Fibroblast of lung (primary cell): ENCODE data around the gene TPGS1. TPM values are rescaled to one million over a fixed set of nuclear protein-coding genes. Genes with fewer than 3 reads are reported as not detected.

Source experiments
- DNase-seq, 2 donors: peaks; one replicate each; pipeline versions ENCODE4 v3.0.0 to v3.0.0-alpha.2; 2010; ENCODE audit warnings: low read depth in 2 of 2
- H2AFZ ChIP-seq: 2 replicates; pipeline ENCODE4 v1.5.1; 2012; ENCODE audit warnings: low read length, control low read depth, inconsistent platforms
- H3K27ac ChIP-seq: 2 replicates; pipeline ENCODE4 v1.5.1; 2011; ENCODE audit warnings: low read length, control low read depth; ENCODE audit not compliant: insufficient read depth
- H3K27me3 ChIP-seq: 2 replicates; pipeline ENCODE4 v1.5.1; 2011; ENCODE audit warnings: mild to moderate bottlenecking, low read length; ENCODE audit not compliant: control insufficient read depth, insufficient read depth
- H3K36me3 ChIP-seq: 2 replicates; pipeline ENCODE4 v1.5.1; 2011; ENCODE audit warnings: low read length; ENCODE audit not compliant: control insufficient read depth, insufficient read depth
- H3K4me1 ChIP-seq: 2 replicates; pipeline ENCODE4 v1.5.1; 2011; ENCODE audit warnings: low read length; ENCODE audit not compliant: control insufficient read depth, insufficient read depth; ENCODE audit errors: extremely low read depth
- H3K4me2 ChIP-seq: 2 replicates; pipeline ENCODE4 v1.5.1; 2011; ENCODE audit warnings: low read length, control low read depth; ENCODE audit not compliant: insufficient read depth; ENCODE audit errors: extremely low read depth
- H3K4me3 ChIP-seq, 4 experiments: fragments of 200-600 bp in 1 of 4; sonication (generic) in 1 of 4; replicated peaks in 1 of 4; 2 replicates each; pipeline ENCODE4 v1.5.1; 2011 to 2016; ENCODE audit warnings: low read length in 4 of 4, low read depth in 3 of 4, mild to moderate bottlenecking in 3 of 4, control low read depth in 2 of 4, inconsistent platforms in 1 of 4, mixed read lengths in 1 of 4; ENCODE audit not compliant: insufficient read depth in 1 of 4; ENCODE audit errors: control extremely low read depth in 1 of 4
- H3K79me2 ChIP-seq: 2 replicates; pipeline ENCODE4 v1.5.1; 2012; ENCODE audit warnings: mild to moderate bottlenecking, low read length, inconsistent platforms; ENCODE audit not compliant: control insufficient read depth, insufficient read depth
- H3K9ac ChIP-seq: 2 replicates; pipeline ENCODE4 v1.5.1; 2011; ENCODE audit warnings: mild to moderate bottlenecking, low read length, control low read depth; ENCODE audit not compliant: insufficient read depth
- H3K9me3 ChIP-seq: 2 replicates; pipeline ENCODE4 v1.5.1; 2012; ENCODE audit warnings: low read depth, low read length; ENCODE audit not compliant: control insufficient read depth, insufficient read depth
- H4K20me1 ChIP-seq: 2 replicates; pipeline ENCODE4 v1.5.1; 2011; ENCODE audit warnings: low read length; ENCODE audit not compliant: control insufficient read depth, insufficient read depth; ENCODE audit errors: extremely low read depth
- EZH2 ChIP-seq: IDR thresholded peaks from 2 replicates; pipeline ENCODE4 v1.5.1; 2012; ENCODE audit warnings: low read length, control low read depth, mild to moderate bottlenecking; ENCODE audit errors: missing control alignments
- polyA plus RNA-seq, 2 donors: library from polyadenylated mRNA; depleted of rRNA in 1 of 2; stranded (reverse) in 1 of 2; unstranded in 1 of 2; fragments of >200 nt; gene quantifications; 2 replicates each; pipeline ENCODE4 v1.2.1, GENCODE V29; 2011 to 2012; ENCODE audit warnings: missing spikeins in 1 of 2
- total RNA-seq: library from RNA; depleted of rRNA; stranded (reverse); fragments of >200 nt; gene quantifications from 2 replicates; pipeline ENCODE4 v1.2.1, GENCODE V29; 2014
- TF ChIP-seq, protein P1 (sequence below), 2 donors: IDR thresholded peaks in 1 of 2; conservative IDR thresholded peaks in 1 of 2; 1 replicate in 1 of 2; 2 replicates in 1 of 2; pipeline ENCODE4 v1.5.1; 2011 to 2012; ENCODE audit warnings: low read length in 2 of 2, control low read depth in 1 of 2, inconsistent platforms in 1 of 2, low read depth in 1 of 2, mild to moderate bottlenecking in 1 of 2

TPGS1 gene
- total and polyA plus RNA-seq, 2 donors (not counting 1 experiment from before 2014, with no cell fraction given) = 2.0 to 30.1 TPM

DNA sequence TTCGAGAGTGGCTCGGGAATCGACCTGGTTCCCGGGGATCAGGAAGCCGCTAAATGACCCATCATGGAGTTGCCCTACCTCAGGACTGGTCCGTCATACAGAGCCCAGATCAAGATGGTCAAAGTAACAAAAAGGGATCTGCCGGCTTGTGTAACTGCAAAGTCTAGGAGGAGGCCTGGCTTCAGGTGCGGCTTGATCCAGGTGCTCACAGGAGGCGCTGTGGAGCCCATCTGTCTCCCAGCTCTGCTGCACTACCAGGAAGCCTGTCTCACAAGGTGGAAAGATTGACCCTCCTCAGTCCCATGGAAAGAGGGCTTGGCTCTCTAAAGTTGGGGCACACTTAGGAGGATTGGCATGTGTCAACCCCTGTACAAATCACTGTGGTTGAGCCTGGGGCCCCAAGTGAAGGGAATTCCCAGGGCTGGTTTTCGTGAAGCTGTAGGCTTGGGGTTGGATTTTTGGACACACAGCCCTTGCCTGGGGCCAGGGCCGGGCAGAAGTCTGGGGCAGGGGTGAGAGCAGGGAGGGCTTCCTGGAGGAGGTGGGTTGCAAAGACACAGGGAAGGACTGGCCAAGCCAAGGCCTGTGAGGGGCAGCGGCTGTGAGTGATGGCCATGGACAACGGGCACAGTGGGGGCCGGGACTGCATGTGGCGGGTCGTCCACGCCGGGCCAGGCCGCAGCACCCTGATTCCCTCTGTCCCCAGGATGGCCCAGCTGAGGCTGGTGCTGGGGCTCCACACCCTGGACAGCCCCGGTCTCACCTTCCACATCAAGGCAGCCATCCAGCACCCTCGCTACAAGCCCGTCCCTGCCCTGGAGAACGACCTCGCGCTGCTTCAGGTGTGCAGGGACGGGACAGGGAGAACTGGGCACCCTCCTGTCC lies 40.8 kb downstream of the TPGS1 start:
- no peak for DNase-seq
- Histone ChIP-seq H3K4me2 (no peak overlapping the region), H3K9ac (no peak overlapping the region), H3K27ac (no peak overlapping the region), H2AFZ (no peak overlapping the region), H3K79me2 (no peaks in the 10 kb centered on the region), H3K9me3 (no peaks in the 10 kb centered on the region), H3K27me3 (no peaks in the 10 kb centered on the region), H3K36me3 (no peaks in the 10 kb centered on the region), H4K20me1 (no peaks in the 10 kb centered on the region), H3K4me3 (no peak overlapping the region), H3K4me1 (no peaks in the 10 kb centered on the region)
- no peak for TF ChIP-seq EZH2

DNA sequence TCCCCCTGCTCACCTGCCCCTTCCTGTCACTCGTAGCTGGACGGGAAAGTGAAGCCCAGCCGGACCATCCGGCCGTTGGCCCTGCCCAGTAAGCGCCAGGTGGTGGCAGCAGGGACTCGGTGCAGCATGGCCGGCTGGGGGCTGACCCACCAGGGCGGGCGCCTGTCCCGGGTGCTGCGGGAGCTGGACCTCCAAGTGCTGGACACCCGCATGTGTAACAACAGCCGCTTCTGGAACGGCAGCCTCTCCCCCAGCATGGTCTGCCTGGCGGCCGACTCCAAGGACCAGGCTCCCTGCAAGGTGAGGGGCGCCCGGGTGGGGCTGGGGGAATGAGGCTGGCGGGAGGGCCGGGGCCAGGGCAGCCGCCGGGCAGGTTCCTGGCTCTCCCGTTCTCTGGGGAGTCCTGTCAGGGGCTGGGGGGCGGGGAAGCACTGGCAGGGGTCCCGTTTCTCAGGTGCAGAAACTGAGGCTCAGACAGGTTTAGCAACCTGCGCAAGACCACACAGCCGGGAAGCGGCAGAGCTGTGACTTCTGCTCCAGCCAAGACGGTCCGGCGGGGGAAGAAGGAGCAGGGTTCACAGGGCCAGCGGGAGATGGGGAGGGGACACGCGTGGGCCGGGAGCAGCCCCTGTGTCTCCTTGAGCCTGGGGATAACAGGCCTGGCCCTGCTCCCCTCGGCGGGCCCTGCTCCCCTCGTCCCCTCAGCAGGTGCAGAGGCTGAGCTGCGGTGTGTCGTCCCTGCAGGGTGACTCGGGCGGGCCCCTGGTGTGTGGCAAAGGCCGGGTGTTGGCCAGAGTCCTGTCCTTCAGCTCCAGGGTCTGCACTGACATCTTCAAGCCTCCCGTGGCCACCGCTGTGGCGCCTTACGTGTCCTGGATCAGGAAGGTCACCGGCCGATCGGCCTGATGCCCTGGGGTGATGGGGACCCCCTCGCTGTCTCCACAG lies 41.9 kb downstream of the TPGS1 start:
- H3K27me3 ChIP-seq = no peaks in the 10 kb centered on the region
- H3K9me3 ChIP-seq = no peaks in the 10 kb centered on the region
- H3K36me3 ChIP-seq = no peaks in the 10 kb centered on the region
- no peak overlapping the region for H3K4me2 ChIP-seq
- no peak overlapping the region for H3K27ac ChIP-seq
- no peak overlapping the region for H2AFZ ChIP-seq
- H3K4me3 ChIP-seq = no peak overlapping the region
- H3K79me2 ChIP-seq = no peaks in the 10 kb centered on the region
- no peaks in the 10 kb centered on the region for H4K20me1 ChIP-seq
- TF ChIP-seq, protein P1, sequence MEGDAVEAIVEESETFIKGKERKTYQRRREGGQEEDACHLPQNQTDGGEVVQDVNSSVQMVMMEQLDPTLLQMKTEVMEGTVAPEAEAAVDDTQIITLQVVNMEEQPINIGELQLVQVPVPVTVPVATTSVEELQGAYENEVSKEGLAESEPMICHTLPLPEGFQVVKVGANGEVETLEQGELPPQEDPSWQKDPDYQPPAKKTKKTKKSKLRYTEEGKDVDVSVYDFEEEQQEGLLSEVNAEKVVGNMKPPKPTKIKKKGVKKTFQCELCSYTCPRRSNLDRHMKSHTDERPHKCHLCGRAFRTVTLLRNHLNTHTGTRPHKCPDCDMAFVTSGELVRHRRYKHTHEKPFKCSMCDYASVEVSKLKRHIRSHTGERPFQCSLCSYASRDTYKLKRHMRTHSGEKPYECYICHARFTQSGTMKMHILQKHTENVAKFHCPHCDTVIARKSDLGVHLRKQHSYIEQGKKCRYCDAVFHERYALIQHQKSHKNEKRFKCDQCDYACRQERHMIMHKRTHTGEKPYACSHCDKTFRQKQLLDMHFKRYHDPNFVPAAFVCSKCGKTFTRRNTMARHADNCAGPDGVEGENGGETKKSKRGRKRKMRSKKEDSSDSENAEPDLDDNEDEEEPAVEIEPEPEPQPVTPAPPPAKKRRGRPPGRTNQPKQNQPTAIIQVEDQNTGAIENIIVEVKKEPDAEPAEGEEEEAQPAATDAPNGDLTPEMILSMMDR (conservative IDR thresholded peaks at IDR 0.05 in 1 of 2, IDR thresholded peaks at IDR 0.05 in 1 of 2; ENCODE audit: low read depth in 1 of 2, low read length in 2 of 2) = no peak
- no peak for TF ChIP-seq EZH2
- no peaks in the 10 kb centered on the region for H3K4me1 ChIP-seq
- no peak for DNase-seq
- H3K9ac ChIP-seq = no peak overlapping the region

DNA sequence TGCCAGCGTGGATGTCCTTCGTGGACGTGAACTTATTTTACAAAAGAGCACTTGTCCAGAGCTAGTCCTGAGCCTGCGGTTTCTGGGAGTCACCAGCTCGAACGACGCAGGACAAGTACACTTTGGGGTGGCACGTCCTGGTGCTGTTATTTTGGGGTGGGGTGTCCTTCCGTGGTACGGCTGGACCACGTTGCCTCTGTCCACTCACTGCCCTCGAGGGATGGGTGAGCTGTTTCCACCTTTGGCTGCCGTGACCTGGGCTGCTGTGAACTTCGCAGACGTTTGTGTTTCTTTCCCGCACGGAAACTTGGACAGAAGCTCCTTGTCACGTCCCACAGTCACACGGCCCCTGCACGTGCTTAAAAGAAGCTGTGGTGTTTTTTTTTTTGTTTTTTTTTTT lies 47.5 kb downstream of the TPGS1 start:
- no peaks in the 10 kb centered on the region for H3K27me3 ChIP-seq
- H2AFZ ChIP-seq = no peak overlapping the region
- H3K9me3 ChIP-seq = no peaks in the 10 kb centered on the region
- no peaks in the 10 kb centered on the region for H4K20me1 ChIP-seq
- H3K27ac ChIP-seq = no peak overlapping the region
- H3K4me1 ChIP-seq = no peaks in the 10 kb centered on the region
- H3K79me2 ChIP-seq = no peaks in the 10 kb centered on the region
- DNase-seq = no peak
- no peaks in the 10 kb centered on the region for H3K36me3 ChIP-seq
- H3K4me3 ChIP-seq = no peak overlapping the region
- H3K9ac ChIP-seq = no peak overlapping the region
- TF ChIP-seq, protein P1 (conservative IDR thresholded peaks at IDR 0.05 in 1 of 2, IDR thresholded peaks at IDR 0.05 in 1 of 2; ENCODE audit: low read depth in 1 of 2, low read length in 2 of 2) = no peak
- no peak for TF ChIP-seq EZH2
- H3K4me2 ChIP-seq = no peak overlapping the region
